Measurements from ENCODE around the gene ARHGAP6. TPM values are rescaled to one million over a fixed set of nuclear protein-coding genes. Genes with fewer than 3 reads are reported as not detected.

The ARHGAP6 gene
- total and polyA plus RNA-seq, 9 of the 15 experiments (the other 6 are each of a cell fraction or from before 2014, with no cell fraction given), result 12.5 to 63.6 (median 41.8) TPM

- DNase-seq (ENCODE audit: extremely low read depth in 1 of 4, low spot score in 3 of 4) (no peak), ATAC-seq (no peak), FAIRE-seq (no peak)
- Histone ChIP-seq H2AFZ (ENCODE audit: low read depth, low read length) (no peak overlapping the region), H3K9ac (ENCODE audit: insufficient read depth in 1 of 2, low read depth in 2 of 2, low read length in 2 of 2) (no peak overlapping the region), H3K27me3 (ENCODE audit: control insufficient read depth in 2 of 2, insufficient read depth in 2 of 2, low read length in 2 of 2) (no peaks in the 10 kb centered on the region), H3K36me3 (ENCODE audit: control insufficient read depth, insufficient read depth, low read length) (no peaks in the 10 kb centered on the region), H3K4me3 (no peak overlapping the region), H3K9me3 (replicated peaks; ENCODE audit: control insufficient read depth, insufficient read depth, low read depth, low read length) (no peaks in the 10 kb centered on the region), H3K4me2 (ENCODE audit: insufficient read depth, low read length) (no peak overlapping the region), H3K79me2 (ENCODE audit: control insufficient read depth, insufficient read depth, low read length) (no peaks in the 10 kb centered on the region), H3K27ac (ENCODE audit: extremely low read depth, low read depth, low read length) (no peak overlapping the region), H3K4me1 (replicated peaks in 1 of 2; ENCODE audit: control insufficient read depth in 2 of 2, insufficient read depth in 2 of 2, low read length in 2 of 2) (no peaks in the 10 kb centered on the region), H3K9me1 (ENCODE audit: control insufficient read depth, insufficient read depth, low read length) (no peaks in the 10 kb centered on the region), H4K20me1 (replicated peaks; ENCODE audit: control insufficient read depth, insufficient read depth, low read length) (no peaks in the 10 kb centered on the region)
- intact Hi-C loops (cut with micrococcal nuclease), result no loop called here
- BruUV-seq (replicated peaks), result no TSS peak
- 53% methylated on average over 2 of the region's 2 CpGs for WGBS (ENCODE audit: insufficient coverage, low coverage, missing lambda C conversion rate)
- TF ChIP-seq PRPF4 (IDR thresholded peaks at IDR 0.05; ENCODE audit: insufficient read depth, low read depth, low read length, poor library complexity, severe bottlenecking) (no peak), ZNF134 (CRISPR knock-in tag; conservative IDR thresholded peaks at IDR 0.05) (peak; percentile 93)
- POLR2A ChIA-PET, result interaction anchor here (1.2 kb wide), 1 partner anchor 13 kb away, joined by 3 read pairs; no protein-coding TSS in a partner anchor
- CTCF ChIA-PET (ENCODE audit: low intra/inter-chr PET ratio), result no interaction called here
- in situ Hi-C loops (cut with MboI), result no loop called here
Observed at GRCh38 chrX:11566789-11567188, 98.9 kb downstream of the ARHGAP6 start.

- no peak for TF ChIP-seq CREB1 (IDR thresholded peaks at IDR 0.05)
- TF ChIP-seq CREB1 (CRISPR knock-in tag; IDR thresholded peaks at IDR 0.05), result no peak
- H3K79me2 ChIP-seq (ENCODE audit: control insufficient read depth, insufficient read depth, low read length), result no peaks in the 10 kb centered on the region
- no peaks in the 10 kb centered on the region for H4K20me1 ChIP-seq (replicated peaks; ENCODE audit: control insufficient read depth, insufficient read depth, low read length)
- intact Hi-C loops (cut with micrococcal nuclease), result no loop called here
- no peak overlapping the region for H3K4me2 ChIP-seq (ENCODE audit: insufficient read depth, low read length)
- H2AFZ ChIP-seq (ENCODE audit: low read depth, low read length), result no peak overlapping the region
- ChIA-PET CTCF (ENCODE audit: low intra/inter-chr PET ratio) (no interaction called here), POLR2A (no interaction called here)
- BruUV-seq (replicated peaks), result no TSS peak
- H3K4me3 ChIP-seq, result no peak overlapping the region
- H3K36me3 ChIP-seq (ENCODE audit: control insufficient read depth, insufficient read depth, low read length), result no peaks in the 10 kb centered on the region
- ATAC-seq (no peak), FAIRE-seq (no peak), DNase-seq (ENCODE audit: extremely low read depth in 1 of 4, low spot score in 3 of 4) (no peak)
- no peaks in the 10 kb centered on the region for H3K27me3 ChIP-seq (ENCODE audit: control insufficient read depth in 2 of 2, insufficient read depth in 2 of 2, low read length in 2 of 2)
- no peak overlapping the region for H3K27ac ChIP-seq (ENCODE audit: extremely low read depth, low read depth, low read length)
- H3K9ac ChIP-seq (ENCODE audit: insufficient read depth in 1 of 2, low read depth in 2 of 2, low read length in 2 of 2), result no peak overlapping the region
- no peaks in the 10 kb centered on the region for H3K9me3 ChIP-seq (replicated peaks; ENCODE audit: control insufficient read depth, insufficient read depth, low read depth, low read length)
- no peaks in the 10 kb centered on the region for H3K4me1 ChIP-seq (replicated peaks in 1 of 2; ENCODE audit: control insufficient read depth in 2 of 2, insufficient read depth in 2 of 2, low read length in 2 of 2)
- no peaks in the 10 kb centered on the region for H3K9me1 ChIP-seq (ENCODE audit: control insufficient read depth, insufficient read depth, low read length)
- in situ Hi-C loops (cut with MboI), result no loop called here
Observed at GRCh38 chrX:11566173-11566572, 99.5 kb downstream of the ARHGAP6 start.
